Superior temporal gyrus (tissue), 1 donor: Measurements from ENCODE around the gene TMEM190.
"Not testable (repeated sequence)": the region's sequence is repeated elsewhere in the genome, so short reads cannot be mapped to it uniquely, and the experiment has no call there.

Source experiments
- DNase-seq: peaks from one replicate; pipeline ENCODE4 v3.0.0-alpha.2; 2016; ENCODE audit errors: extremely low spot score

Gene TMEM190

DNA sequence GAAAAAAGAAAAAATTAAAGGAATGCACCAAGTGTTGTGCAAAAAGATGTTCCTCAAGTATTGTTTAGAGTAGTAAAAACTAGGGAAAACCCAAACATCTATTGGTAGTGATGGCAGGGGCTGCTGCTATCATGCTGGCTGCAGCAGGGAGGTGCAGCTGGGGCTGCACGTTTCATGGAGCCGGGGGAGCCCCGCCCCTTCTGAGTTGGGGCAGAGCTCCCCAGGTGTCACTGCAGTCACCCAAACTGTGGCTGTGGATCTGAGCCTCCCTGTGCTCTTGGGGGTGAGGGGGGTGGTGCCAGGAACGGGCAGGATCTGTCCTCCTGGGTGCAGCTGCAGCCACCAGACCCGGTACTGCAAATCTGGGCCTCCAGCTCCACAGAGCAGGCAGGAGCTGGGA is 42.5 kb downstream of the TMEM190 start:
- no peak for DNase-seq

DNA sequence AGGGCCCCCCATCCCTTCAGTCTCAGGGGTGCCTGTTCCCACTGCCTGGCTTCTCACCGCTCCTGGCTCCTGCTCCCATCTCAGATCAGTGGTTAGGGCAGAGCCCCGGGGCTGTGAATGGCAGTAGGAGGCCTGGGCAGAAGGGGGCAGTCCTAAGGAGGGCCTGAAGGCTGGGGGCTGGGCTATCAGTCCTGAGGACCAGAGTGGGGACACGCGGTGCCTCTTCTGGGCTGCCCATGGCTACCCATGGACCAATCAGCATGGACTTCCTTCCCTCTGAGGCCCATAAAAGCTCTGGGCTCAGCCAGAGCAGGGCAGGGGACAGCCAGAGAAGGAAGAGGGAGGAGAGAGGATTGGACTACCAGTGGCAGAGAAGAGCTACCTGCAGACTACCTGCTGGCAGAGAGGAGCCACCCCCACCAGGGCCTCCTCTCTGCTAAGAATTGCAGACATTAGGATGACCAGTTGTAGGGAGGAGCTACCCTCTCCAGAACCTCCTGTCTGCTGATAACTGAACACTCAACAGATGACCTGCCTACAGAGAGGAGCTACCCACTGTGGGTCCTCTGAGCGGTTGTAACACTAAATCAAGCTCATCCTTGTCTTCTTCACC is 43.1 kb downstream of the TMEM190 start:
- no peak for DNase-seq

DNA sequence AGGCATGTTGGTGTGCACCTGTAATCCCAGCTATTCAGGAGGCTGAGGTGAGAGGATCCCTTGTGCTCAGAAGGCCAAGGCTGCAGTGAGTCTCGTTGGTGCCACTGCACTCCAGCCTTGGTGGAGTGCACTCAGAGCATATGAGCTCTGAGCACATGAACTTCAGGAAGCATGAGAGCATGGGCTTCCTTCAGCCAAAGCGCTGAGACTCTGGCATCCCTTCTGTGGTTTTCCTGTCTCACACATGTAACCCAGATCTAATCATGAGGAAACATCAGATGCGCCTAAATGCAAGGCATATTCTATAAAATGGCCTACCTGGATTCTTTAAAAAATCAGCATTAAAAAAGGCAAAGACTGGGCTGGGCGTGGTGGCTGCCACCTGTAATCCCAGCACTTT is 44.7 kb downstream of the TMEM190 start:
- not testable (repeated sequence) for DNase-seq

DNA sequence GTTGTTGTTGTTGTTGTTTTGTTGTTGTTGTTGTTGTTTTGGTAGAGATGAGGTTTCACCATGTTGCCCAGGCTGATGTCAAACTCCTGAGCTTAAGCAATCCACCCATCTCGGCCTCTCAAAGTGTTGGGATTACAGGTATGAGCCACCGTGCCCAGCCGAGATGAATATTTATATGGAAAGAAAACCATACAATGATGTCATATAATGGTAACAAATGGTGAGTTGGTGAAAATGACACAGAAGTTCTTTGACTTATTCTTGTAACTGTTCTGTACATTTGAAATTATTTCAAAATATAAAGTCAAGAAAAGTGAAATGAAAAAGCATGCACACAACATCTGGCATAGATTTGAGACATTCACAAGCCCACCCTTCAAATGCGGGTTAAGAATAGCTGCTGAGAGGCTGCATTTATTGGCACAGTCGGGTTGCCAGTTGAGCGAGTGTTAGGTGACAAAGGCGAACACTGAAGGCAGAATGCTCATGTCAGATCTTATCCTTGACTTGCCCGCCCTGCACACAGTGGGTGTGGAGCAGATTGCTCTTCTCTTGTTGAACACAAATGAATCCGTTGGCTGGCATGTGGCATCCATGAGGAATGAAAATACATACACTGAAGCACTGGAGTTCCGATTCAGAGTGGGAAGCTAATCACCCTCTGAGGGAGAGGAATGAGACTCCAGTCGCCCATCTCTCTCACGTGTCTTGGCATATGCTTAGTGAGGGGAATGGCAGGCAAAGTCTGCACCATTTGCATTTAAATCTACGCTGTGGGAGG is 46.8 kb downstream of the TMEM190 start:
- DNase-seq, result no peak

DNA sequence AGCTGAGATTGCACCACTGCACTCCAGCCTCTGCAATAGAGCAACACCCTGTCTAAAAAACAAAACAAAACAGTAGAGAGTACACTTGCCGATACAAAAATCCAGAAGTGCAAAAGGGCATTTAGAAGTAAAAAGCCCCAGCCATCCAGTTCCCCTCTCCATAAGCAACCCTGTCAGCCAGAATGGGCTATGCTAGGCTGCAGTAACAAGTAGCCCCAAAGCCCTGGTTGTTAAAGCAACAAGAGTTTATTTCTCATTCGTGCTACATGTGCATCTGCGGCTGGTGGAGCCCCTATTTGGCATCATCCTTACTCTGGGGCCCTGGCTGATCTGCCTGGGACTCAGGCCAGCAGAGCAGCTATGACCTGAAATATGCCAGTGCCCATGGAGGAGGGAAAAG is 47.9 kb downstream of the TMEM190 start:
- no peak for DNase-seq

DNA sequence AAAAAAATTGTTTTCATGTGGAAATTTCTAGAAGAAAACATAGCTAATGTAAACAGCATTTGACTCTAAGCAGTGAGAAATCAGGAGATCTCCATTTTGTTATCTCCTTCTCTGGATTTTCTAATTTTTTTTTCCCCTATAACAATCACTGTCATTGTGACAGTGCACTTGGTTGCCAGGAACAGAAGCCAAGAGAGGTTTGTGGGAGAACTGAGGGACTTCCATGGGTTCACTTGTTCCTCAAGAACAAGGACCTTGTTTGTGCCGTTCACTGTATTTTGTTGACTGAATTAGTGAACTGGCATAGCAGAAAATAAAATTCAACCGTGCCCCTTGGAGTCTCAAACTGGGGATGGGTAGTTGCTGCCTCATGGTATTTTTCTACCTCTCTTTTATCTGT is 49.4 kb downstream of the TMEM190 start:
- peak; percentile 97 for DNase-seq
